Left ventricle myocardium inferior (tissue), 1 donor: ENCODE results near the gene NFKB2. TPM values are rescaled to one million over a fixed set of nuclear protein-coding genes. Genes with fewer than 3 reads are reported as not detected.

Source experiments
- DNase-seq: peaks from one replicate; pipeline ENCODE4 v3.0.0-alpha.2; 2020
- H3K27ac ChIP-seq: fragments of 200-600 bp; replicated peaks from 2 replicates; pipeline ENCODE4 v1.8.0; 2021
- H3K27me3 ChIP-seq: fragments of 200-600 bp; 2 replicates; pipeline ENCODE4 v1.8.0; 2021; ENCODE audit warnings: low read depth
- H3K36me3 ChIP-seq: fragments of 200-600 bp; 2 replicates; pipeline ENCODE4 v1.8.0; 2021
- H3K4me1 ChIP-seq: fragments of 200-600 bp; 2 replicates; pipeline ENCODE4 v1.8.0; 2021
- H3K4me3 ChIP-seq: fragments of 200-600 bp; 2 replicates; pipeline ENCODE4 v1.8.0; 2021; ENCODE audit warnings: mild to moderate bottlenecking, moderate library complexity
- H3K9me3 ChIP-seq: fragments of 200-600 bp; replicated peaks from 2 replicates; pipeline ENCODE4 v1.8.0; 2021
- intact Hi-C: fragments of 100-400 bp; cut with micrococcal nuclease; formaldehyde crosslinking; loops from one replicate; pipeline ENCODE4 v1.11.0; 2022
- total RNA-seq: library from RNA; stranded (reverse); fragmentation: NEBNext Ultra II Directional; extraction: Animal tissue kit (Norgen Biotek cat#: 25700); gene quantifications from one replicate; pipeline ENCODE4 v1.2.1, GENCODE V29; 2021
- TF ChIP-seq, protein P1 (sequence below): fragments of 200-600 bp; IDR thresholded peaks from 2 replicates; pipeline ENCODE4 v1.8.0; 2021; ENCODE audit warnings: antibody characterized with exemption, mild to moderate bottlenecking, borderline replicate concordance
- donor health status: DM: no; HTN: yes; CAD: no; lungs with severe emphysema.

NFKB2 gene
- total RNA-seq, 1 donor from 2014 or later = 11.0 TPM

DNA sequence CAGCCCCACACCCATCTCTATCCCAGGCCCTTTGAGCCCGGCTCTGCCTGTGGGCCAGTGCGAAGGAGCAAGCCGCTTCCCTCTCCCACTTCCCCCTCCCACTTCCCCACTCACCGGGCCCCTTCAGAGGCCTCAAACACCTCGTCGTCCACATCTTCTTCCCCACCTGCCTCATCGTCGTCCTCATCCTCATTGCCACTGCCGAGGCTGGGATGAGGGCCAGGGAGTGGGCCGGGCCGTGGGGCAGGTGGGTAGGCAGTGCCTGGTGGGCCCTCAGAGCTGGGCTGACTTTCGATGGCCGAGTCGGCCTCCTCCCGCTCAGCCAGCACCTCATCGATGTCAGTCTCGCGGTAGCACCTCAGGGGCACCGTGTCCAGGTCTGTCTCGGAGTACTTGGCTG lies 19.2 kb downstream of the NFKB2 start:
- intact Hi-C loops = no loop called here
- Histone ChIP-seq H3K27me3 (peaks cover 95% of the 10 kb centered on the region), H3K4me3 (no peak overlapping the region), H3K4me1 (peaks cover 21% of the 10 kb centered on the region), H3K27ac (no peak overlapping the region), H3K36me3 (no peaks in the 10 kb centered on the region), H3K9me3 (no peaks in the 10 kb centered on the region)
- TF ChIP-seq, protein P1, sequence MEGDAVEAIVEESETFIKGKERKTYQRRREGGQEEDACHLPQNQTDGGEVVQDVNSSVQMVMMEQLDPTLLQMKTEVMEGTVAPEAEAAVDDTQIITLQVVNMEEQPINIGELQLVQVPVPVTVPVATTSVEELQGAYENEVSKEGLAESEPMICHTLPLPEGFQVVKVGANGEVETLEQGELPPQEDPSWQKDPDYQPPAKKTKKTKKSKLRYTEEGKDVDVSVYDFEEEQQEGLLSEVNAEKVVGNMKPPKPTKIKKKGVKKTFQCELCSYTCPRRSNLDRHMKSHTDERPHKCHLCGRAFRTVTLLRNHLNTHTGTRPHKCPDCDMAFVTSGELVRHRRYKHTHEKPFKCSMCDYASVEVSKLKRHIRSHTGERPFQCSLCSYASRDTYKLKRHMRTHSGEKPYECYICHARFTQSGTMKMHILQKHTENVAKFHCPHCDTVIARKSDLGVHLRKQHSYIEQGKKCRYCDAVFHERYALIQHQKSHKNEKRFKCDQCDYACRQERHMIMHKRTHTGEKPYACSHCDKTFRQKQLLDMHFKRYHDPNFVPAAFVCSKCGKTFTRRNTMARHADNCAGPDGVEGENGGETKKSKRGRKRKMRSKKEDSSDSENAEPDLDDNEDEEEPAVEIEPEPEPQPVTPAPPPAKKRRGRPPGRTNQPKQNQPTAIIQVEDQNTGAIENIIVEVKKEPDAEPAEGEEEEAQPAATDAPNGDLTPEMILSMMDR = no peak
- no peak for DNase-seq

DNA sequence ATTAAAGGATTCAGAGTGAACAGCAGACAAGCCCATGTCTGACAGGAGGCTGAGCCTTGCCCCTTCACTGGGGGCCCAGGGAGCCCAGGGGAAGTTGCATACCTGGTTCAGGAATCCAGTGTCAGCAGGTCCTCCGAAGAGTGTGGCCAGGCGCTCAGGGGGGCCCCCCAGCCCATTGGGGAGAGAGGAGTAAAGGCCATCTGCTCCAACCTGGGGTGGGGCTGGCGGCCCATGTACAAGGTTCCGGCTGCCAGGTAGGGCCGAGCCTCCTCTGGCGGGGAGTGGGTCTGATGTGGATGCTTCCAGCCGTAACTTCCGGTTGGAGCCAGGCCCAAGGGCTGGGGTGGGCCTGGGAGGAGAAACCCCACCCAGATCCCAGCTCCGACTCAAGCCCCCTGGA lies 20.8 kb downstream of the NFKB2 start:
- peak; percentile 7 for DNase-seq
- intact Hi-C loops = no loop called here
- Histone ChIP-seq H3K27ac (no peak overlapping the region), H3K4me1 (peaks cover 24% of the 10 kb centered on the region), H3K36me3 (no peaks in the 10 kb centered on the region), H3K27me3 (peaks cover 80% of the 10 kb centered on the region), H3K4me3 (no peak overlapping the region), H3K9me3 (no peaks in the 10 kb centered on the region)
- TF ChIP-seq, protein P1 = no peak

DNA sequence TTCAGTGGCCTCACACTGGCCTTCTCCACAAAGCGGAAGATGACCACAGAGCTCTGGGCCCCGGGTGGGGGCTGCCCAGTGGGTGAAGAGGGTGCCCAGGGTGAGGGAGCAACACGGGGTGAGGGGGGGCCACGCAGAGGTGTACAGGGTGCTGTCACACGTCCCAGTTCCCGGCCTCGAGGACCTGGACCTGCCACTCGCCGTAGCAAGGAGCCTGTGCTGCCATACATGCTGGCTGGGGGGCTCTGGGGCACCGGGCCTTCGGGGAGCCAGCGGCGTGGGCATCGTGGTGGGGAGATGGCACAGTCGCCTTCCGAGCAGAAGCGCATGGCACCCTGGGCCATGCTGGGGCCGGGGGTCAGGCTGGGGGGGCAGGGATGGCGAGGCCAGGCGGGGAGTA lies 21.2 kb downstream of the NFKB2 start:
- intact Hi-C loops = no loop called here
- DNase-seq = no peak
- TF ChIP-seq, protein P1 = no peak
- H3K9me3 ChIP-seq = no peaks in the 10 kb centered on the region
- no peak overlapping the region for H3K4me3 ChIP-seq
- H3K4me1 ChIP-seq = peaks cover 28% of the 10 kb centered on the region
- peaks cover 76% of the 10 kb centered on the region for H3K27me3 ChIP-seq
- no peaks in the 10 kb centered on the region for H3K36me3 ChIP-seq
- H3K27ac ChIP-seq = no peak overlapping the region

DNA sequence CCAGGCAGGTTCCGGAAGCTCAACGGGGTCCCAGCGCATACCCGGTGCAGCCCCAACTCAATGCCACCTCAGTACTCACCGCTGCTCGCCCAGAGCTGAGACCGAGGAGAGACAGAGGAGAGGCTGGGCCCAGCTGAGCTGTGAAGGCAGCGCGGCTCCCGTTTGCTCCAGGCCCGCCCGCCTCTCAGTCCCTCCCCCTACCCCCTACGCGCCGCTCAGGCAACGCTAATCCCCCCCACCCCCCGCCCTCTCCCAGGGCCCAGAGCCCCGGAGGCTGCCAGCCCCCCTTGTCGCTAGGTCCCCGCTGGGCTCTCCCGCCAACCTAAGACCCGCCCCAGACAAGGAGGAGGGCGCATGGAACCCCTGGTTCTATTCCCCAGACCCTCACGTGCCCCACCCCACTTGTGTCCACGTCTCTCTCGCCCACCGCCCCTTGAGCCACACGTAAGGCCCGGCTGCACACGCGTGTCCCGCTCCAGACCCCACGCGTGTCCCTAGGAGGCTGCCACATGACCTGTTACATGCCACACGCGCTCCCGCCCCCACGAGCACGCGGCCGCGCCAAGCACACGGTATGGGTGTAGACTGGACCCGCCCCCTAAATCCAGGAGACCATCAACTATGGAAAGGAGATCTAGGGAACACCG lies 23.2 kb downstream of the NFKB2 start, which contains the start of gene PSD:
Gene PSD, minus strand, starts transcription at position 164 of the 647 bp plus-strand sequence. CDS start 1,747 bp downstream, outside the sequence.
- Histone ChIP-seq H3K4me3 (peak within 1 kb of the TSS; percentile 82), H3K4me1 (peaks cover 49% of the 10 kb centered on the region), H3K36me3 (peaks cover 7% of the 10 kb centered on the region), H3K27me3 (peaks cover 56% of the 10 kb centered on the region), H3K9me3 (no peaks in the 10 kb centered on the region), H3K27ac (no peak within 1 kb of the TSS)
- intact Hi-C loops = no loop called here
- TF ChIP-seq, protein P1 = no peak
- no peak for DNase-seq

DNA sequence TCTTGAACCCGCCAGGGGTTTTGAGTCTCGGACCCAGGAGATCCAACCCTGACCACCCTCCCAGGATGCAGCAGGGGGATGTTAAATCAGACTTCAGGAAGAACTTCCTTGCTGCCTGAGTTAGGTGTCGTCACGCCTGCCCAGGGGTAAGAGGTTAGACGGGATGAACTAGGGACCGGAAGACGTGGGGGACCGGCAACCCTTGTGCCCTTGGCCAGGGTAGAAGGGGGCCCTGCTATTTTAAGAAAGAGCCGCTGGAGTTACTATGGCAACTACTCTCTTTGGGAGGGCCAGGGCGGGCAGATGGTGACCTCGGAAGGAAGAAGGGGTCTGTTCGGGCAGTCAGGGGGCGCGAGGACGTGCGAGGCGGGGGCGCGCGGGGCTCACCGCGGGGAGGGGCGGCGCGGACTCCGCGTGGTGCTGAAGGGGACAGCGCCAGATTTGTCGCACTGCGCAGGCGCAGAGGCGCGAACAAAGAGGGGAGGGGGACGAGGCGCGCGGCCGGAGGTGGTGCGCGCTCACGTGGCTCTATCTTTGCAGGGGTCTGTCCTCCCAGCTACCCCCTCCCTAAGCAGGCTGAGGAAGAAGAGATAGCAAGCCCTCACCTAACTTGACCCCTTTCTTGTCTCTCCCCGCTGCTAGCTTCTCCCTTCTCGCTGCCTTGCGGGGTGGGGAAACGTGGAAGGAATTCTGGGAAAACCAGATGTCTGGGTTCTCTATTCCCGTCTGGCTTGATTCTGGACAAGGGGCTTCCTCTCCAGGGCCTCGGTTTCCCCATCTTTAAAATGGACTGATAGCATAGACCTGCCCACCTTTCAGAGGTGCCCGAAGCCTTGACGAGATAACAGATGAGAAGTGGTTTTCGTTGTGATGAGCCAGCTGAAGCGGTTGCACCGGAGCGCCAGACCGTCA lies 24.0 kb downstream of the NFKB2 start:
- H3K9me3 ChIP-seq = no peaks in the 10 kb centered on the region
- H3K4me3 ChIP-seq = peak overlapping the region; percentile 82
- peak overlapping the region; percentile 95 for H3K27ac ChIP-seq
- intact Hi-C loops = no loop called here
- peak; percentile 44 for DNase-seq
- peaks cover 53% of the 10 kb centered on the region for H3K4me1 ChIP-seq
- H3K36me3 ChIP-seq = peaks cover 15% of the 10 kb centered on the region
- TF ChIP-seq, protein P1 = no peak
- H3K27me3 ChIP-seq = peaks cover 48% of the 10 kb centered on the region
